Endodermal cell (in vitro differentiated cells): ENCODE measurements around the gene CACNA1F. TPM values are rescaled to one million over a fixed set of nuclear protein-coding genes. Genes with fewer than 3 reads are reported as not detected.
A peak's percentile ranks its signal among the peaks of the same experiment; 100 is the strongest.

Source experiments
- DNase-seq: peaks from one replicate; pipeline ENCODE4 v3.0.0-alpha.2; 2017
- H3K27ac ChIP-seq: 2 replicates; pipeline ENCODE4 v1.5.1; 2013; ENCODE audit warnings: mild to moderate bottlenecking, low read depth, low read length, moderate library complexity
- H3K27me3 ChIP-seq: 2 replicates; pipeline ENCODE4 v1.6.1; 2013; ENCODE audit warnings: mild to moderate bottlenecking, low read length, moderate library complexity; ENCODE audit not compliant: insufficient read depth, control insufficient read depth, poor library complexity, severe bottlenecking
- H3K36me3 ChIP-seq: 2 replicates; pipeline ENCODE4 v1.7.0; 2013; ENCODE audit warnings: mild to moderate bottlenecking, low read length, moderate library complexity; ENCODE audit not compliant: control insufficient read depth, insufficient read depth
- H3K4me1 ChIP-seq: one replicate; pipeline ENCODE4 v1.7.0; 2013; ENCODE audit warnings: low read length; ENCODE audit not compliant: control insufficient read depth, insufficient read depth
- H3K4me3 ChIP-seq: 2 replicates; pipeline ENCODE4 v1.5.1; 2013; ENCODE audit warnings: mild to moderate bottlenecking, low read length, moderate library complexity
- H3K9ac ChIP-seq: 2 replicates; pipeline ENCODE4 v1.6.1; 2013; ENCODE audit warnings: mild to moderate bottlenecking, low read length, moderate library complexity; ENCODE audit not compliant: poor library complexity, severe bottlenecking; ENCODE audit errors: extremely low read depth
- H3K9me3 ChIP-seq: 2 replicates; pipeline ENCODE4 v1.6.1; 2013; ENCODE audit warnings: mild to moderate bottlenecking, low read length, moderate library complexity; ENCODE audit not compliant: control insufficient read depth
- H3K27ac Mint-ChIP-seq: 2 replicates; pipeline ENCODE4 v1.8.0; 2020; ENCODE audit warnings: mixed read lengths
- H3K27me3 Mint-ChIP-seq: 2 replicates; pipeline ENCODE4 v1.8.0; 2021; ENCODE audit warnings: mild to moderate bottlenecking, mixed read lengths; ENCODE audit not compliant: insufficient read depth
- H3K36me3 Mint-ChIP-seq: 2 replicates; pipeline ENCODE4 v1.8.0; 2020; ENCODE audit warnings: low read depth, mixed read lengths
- H3K4me1 Mint-ChIP-seq: 2 replicates; pipeline ENCODE4 v1.8.0; 2020; ENCODE audit warnings: mixed read lengths
- H3K4me3 Mint-ChIP-seq: 2 replicates; pipeline ENCODE4 v1.8.0; 2020; ENCODE audit warnings: mild to moderate bottlenecking, moderate library complexity, mixed read lengths
- H3K9me3 Mint-ChIP-seq: 2 replicates; pipeline ENCODE4 v1.8.0; 2020; ENCODE audit warnings: mild to moderate bottlenecking, mixed read lengths
- WGBS, 2 experiments: methylation state at CpG; one replicate each; pipeline versions ENCODE4 v1.1.5 to v1.1.7; 2013; ENCODE audit warnings: missing lambda C conversion rate in 2 of 2, mixed read lengths in 1 of 2; ENCODE audit not compliant: insufficient coverage in 1 of 2, insufficient read length in 1 of 2; 5-methylcytosine and 5-hydroxymethylcytosine counted together
- total RNA-seq, 2 donors: library from RNA; stranded (reverse); fragmentation: NEBNext Ultra II Directional in 1 of 2; extraction: Animal tissue kit (Norgen Biotek cat#: 25700) in 1 of 2; gene quantifications; 2 replicates in 1 of 2; 3 replicates in 1 of 2; pipeline ENCODE4 v1.2.1, GENCODE V29; 2021
- TF ChIP-seq, protein P1 (sequence below): fragments of 200-600 bp; sonication (generic); conservative IDR thresholded peaks from 2 replicates; pipeline ENCODE4 v1.5.0; 2021; ENCODE audit warnings: antibody characterized with exemption, mild to moderate bottlenecking

The CACNA1F gene
- total RNA-seq, 2 donors from 2014 or later, result 0.42 to 0.70 TPM

- Mint-ChIP-seq H3K4me3 (no peak overlapping the region), H3K36me3 (peaks cover 3% of the 10 kb centered on the region), H3K9me3 (peaks cover 65% of the 10 kb centered on the region), H3K27me3 (no peaks in the 10 kb centered on the region), H3K27ac (no peak overlapping the region), H3K4me1 (no peaks in the 10 kb centered on the region)
- no peaks in the 10 kb centered on the region for H3K9me3 ChIP-seq
- TF ChIP-seq, protein P1, sequence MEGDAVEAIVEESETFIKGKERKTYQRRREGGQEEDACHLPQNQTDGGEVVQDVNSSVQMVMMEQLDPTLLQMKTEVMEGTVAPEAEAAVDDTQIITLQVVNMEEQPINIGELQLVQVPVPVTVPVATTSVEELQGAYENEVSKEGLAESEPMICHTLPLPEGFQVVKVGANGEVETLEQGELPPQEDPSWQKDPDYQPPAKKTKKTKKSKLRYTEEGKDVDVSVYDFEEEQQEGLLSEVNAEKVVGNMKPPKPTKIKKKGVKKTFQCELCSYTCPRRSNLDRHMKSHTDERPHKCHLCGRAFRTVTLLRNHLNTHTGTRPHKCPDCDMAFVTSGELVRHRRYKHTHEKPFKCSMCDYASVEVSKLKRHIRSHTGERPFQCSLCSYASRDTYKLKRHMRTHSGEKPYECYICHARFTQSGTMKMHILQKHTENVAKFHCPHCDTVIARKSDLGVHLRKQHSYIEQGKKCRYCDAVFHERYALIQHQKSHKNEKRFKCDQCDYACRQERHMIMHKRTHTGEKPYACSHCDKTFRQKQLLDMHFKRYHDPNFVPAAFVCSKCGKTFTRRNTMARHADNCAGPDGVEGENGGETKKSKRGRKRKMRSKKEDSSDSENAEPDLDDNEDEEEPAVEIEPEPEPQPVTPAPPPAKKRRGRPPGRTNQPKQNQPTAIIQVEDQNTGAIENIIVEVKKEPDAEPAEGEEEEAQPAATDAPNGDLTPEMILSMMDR, result no peak
- H3K27me3 ChIP-seq, result no peaks in the 10 kb centered on the region
- H3K36me3 ChIP-seq, result peaks cover under 1% of the 10 kb centered on the region
- 80 to 100% methylated on average over 1 to 4 of the region's 8 CpGs for WGBS, 2 experiments
- no peak overlapping the region for H3K4me3 ChIP-seq
- H3K4me1 ChIP-seq, result no peaks in the 10 kb centered on the region
- H3K9ac ChIP-seq, result no peak overlapping the region
- no peak overlapping the region for H3K27ac ChIP-seq
- no peak for DNase-seq
These were observed 44.6 kb downstream of the CACNA1F start for GRCh38 chrX:49188468-49189076.

DNA sequence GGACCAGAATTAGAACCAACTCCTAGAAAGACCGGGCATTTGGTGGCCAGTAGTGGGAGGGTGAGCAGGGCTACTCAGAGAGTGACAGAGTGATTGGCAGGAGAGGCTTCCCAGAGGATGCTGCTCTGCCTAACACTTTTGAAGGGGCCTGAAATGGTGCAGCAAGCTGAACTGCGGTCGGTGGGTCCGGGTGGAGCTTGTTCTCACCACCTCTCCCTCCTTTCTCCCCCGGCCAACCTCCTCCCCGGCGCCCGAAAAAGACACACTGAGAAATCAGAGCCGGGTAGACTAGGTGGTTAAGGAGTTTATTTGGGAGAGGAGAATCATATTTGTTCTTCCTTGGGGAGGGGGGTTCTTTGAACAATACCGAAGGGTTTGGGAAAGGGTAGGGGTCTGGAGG is 45.6 kb downstream of the CACNA1F start:
- peaks cover 66% of the 10 kb centered on the region for H3K9me3 Mint-ChIP-seq
- WGBS, 2 experiments, result 70% methylated on average over 2 of the region's 10 CpGs; no CpG with 5 or more reads in 1 of the 2 experiments
- H3K27me3 ChIP-seq, result no peaks in the 10 kb centered on the region
- no peaks in the 10 kb centered on the region for H3K27me3 Mint-ChIP-seq
- peak overlapping the region; percentile 58 for H3K4me3 Mint-ChIP-seq
- peaks cover 6% of the 10 kb centered on the region for H3K36me3 Mint-ChIP-seq
- no peak overlapping the region for H3K4me3 ChIP-seq
- no peak overlapping the region for H3K27ac ChIP-seq
- peaks cover 7% of the 10 kb centered on the region for H3K36me3 ChIP-seq
- H3K4me1 Mint-ChIP-seq, result no peaks in the 10 kb centered on the region
- TF ChIP-seq, protein P1, result no peak
- no peak for DNase-seq
- H3K4me1 ChIP-seq, result no peaks in the 10 kb centered on the region
- H3K27ac Mint-ChIP-seq, result no peak overlapping the region
- no peaks in the 10 kb centered on the region for H3K9me3 ChIP-seq
- H3K9ac ChIP-seq, result no peak overlapping the region

DNA sequence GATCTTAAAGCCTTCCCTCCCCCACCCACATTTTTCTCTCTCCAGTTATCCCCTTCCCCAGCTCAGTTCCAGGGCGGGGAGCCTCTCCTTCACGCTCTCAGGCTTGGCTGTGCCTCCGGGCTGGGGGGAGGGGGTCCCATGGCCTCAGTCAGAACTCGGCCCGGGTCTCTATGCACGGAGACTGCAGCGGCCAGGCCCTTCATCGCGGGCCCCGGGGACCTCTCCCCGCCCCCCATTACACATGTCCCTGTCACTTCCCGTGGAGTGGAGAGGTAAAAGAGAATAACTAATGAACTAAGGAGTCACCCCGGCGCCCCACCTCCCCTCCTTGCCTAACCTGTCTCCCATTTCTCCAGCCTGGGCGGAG is 46.1 kb downstream of the CACNA1F start:
- Histone ChIP-seq H3K9ac (no peak overlapping the region), H3K9me3 (no peaks in the 10 kb centered on the region), H3K4me3 (no peak overlapping the region), H3K27me3 (no peaks in the 10 kb centered on the region), H3K36me3 (peaks cover 7% of the 10 kb centered on the region), H3K27ac (no peak overlapping the region), H3K4me1 (no peaks in the 10 kb centered on the region)
- Mint-ChIP-seq H3K4me3 (peak overlapping the region; percentile 58), H3K27me3 (no peaks in the 10 kb centered on the region), H3K9me3 (peaks cover 68% of the 10 kb centered on the region), H3K27ac (peak overlapping the region; percentile 55), H3K36me3 (peaks cover 11% of the 10 kb centered on the region), H3K4me1 (no peaks in the 10 kb centered on the region)
- whole genome bisulfite sequencing, 2 experiments, result 57% methylated on average over 3 of the region's 15 CpGs; no CpG with 5 or more reads in 1 of the 2 experiments
- TF ChIP-seq, protein P1, result no peak
- peak; percentile 62 for DNase-seq
